CD4-positive, alpha-beta T cell treated with Interleukin-21 for 1 hour (primary cell): ENCODE data around the gene TREM1.
"Not testable (repeated sequence)": the region's sequence is repeated elsewhere in the genome, so short reads cannot be mapped to it uniquely, and the experiment has no call there.

ENCODE experiments used
- DNase-seq: peaks from one replicate; pipeline ENCODE4 v3.0.0-alpha.2; 2020

The TREM1 gene

DNA sequence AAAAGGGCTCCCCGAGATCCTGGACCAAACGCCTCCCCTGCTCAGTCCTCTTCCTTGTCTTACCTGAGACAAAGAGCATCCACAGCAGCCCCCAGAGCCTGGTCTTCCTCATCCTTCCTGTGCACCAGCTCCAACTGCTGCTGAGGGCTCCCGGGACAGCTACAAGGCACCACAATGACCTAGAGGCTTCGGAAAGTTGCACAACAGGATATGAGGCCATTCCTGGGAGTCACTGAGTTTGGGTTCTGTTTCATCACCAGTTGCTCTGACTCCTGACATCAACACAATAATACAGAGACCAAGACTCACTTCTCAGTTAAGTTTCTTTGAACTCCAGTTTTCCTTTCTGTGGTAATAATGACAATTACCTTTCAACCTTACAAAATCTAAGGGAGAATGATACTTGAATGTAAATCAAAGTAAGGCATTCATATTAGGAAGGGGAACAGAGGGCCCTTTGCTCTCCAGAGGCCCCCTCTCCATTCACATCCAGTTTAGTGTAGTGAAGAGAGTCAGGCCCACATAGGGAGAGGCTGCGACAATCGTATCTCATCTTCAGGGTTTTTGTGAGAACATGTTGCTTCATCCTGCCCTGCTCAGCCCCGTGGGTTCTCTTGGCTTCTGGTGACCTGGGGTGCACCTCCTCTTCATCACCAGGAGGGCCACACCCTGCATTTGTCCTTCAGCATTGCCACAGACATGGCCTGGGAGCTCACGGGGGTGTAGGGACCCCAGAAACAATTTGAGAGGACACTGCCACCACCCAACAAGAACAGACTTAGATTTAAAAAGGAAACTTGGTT is at the start of gene TREM1:
TREM1 (minus strand) TSS at position 139 of the 803 bp plus-strand sequence; CDS start at position 112, 27 bp downstream.
- peak; percentile 37 for DNase-seq

DNA sequence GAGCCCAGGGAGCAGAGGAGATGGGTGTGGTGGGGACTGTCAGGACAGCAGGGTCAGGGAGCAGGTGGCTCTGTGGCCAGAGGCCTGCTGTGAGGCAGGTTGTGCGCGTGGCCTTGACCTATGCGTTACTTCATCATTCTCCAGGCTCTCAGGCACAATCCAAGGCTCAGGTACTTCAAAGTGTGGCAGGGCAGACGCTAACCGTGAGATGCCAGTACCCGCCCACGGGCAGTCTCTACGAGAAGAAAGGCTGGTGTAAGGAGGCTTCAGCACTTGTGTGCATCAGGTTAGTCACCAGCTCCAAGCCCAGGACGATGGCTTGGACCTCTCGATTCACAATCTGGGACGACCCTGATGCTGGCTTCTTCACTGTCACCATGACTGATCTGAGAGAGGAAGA is 49.5 kb upstream of the TREM1 start:
- DNase-seq: no peak

DNA sequence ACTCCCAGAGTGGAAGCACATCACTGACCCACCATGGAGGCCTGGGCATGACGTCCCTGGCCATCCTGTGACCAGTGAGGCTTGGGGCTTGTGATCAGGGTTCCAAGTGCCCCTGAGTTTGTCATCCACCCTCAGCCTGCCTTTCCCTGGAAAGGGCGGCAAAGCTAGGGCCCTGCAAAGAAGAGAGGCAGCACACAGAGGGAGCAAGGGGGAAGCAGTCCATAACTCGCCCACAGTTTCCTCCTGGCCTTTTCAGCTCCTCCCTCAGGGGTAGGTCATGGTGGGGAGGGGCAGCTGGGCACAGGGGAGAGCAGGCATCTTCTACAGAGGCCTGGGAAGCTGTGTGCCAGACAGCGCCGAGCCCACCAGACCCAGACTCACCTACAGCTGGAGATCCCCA is 48.8 kb upstream of the TREM1 start, which contains the start of gene NCR2:
NCR2 (plus strand) TSS at position 313 of the 400 bp plus-strand sequence. CDS start 269 bp downstream, outside the sequence.
- no peak for DNase-seq

DNA sequence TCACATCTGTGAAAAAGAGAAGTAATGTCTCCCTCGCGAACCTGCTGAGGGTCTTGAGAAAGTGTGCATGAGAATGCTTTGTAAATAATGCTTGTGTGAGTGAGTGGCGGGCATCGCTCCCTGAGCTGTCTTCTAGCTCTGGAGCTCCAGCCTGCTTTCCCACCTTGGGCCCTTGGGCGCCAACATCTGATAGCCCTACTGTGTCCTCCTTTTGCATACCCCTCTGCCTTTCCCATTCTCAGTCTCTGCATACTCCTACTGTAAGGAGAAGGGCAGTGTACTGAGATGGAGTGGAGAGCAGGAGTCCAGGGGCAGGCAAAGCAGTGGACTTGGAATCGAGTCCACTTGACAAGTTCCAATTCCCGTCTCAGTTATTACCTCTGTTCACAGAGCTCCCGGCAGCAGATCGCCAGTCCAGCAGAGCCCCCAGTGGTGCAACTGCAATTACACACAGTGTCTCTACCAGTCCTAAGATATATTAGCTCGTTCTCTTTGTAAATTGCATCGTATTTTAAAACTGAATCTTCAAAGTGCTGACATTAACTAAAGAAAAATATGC is 48.1 kb upstream of the TREM1 start:
- no peak for DNase-seq

DNA sequence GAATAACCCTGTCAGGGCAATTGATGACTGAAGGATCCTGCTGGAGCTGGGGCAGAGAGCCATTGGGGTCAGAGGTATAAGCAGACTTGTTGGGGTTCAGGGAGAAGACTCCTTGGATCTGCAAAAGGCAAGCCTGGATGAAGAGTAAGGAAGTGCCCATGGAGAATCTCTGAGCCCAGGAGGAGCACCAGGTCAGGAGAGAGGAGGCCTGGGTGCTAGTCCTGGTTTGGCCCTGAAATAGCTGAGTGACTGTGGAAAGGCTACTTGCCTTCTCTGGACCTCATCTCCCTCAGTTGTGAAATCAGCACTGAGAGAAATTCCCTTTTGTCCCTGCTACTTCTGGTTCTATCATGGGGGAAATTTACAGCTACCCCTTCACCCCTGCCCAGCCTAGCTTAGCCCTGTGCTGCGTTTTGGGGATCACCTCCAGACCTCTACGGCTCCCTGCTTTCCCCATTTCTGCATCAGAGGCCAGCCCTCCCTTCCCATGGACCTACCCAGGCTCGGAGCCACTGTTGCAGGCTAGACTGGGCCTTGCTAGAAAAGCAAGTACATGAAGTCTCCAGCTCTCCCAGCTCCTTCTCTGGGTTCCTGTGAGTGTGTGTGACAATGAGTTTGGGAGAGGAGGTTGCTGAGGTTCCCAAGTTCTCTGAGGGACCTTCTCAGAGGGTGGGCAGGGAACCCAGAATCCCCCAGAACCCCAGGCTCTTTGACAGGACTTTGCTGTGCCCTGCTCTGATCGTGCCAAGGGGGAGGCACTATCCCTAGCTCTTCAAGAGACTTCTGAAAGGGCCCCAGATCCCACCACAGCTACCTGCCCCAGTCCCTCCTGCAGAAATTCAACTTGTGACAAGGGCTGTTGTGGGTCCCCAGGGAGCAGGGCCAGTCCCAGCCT is 46.6 kb upstream of the TREM1 start:
- no peak for DNase-seq

DNA sequence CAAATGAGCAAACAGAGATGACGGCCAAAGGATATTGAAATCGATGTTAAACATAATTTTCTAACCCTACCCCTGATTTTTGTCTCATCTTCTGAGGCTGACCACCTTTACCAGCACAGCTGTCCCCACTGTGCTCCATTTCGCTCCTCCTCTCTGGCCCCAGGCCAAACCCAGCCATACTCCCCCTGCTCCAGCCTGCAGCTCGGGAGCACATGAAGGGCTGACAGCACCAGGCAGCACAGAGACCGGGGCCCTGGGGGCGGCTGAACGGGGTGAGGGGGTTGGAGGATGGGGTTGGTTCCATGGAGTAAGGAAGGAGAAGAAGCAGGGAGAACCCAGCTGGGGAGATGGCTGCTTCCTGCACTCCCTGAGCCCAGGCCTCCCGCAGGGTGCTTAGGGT is 45.8 kb upstream of the TREM1 start:
- DNase-seq: no peak

DNA sequence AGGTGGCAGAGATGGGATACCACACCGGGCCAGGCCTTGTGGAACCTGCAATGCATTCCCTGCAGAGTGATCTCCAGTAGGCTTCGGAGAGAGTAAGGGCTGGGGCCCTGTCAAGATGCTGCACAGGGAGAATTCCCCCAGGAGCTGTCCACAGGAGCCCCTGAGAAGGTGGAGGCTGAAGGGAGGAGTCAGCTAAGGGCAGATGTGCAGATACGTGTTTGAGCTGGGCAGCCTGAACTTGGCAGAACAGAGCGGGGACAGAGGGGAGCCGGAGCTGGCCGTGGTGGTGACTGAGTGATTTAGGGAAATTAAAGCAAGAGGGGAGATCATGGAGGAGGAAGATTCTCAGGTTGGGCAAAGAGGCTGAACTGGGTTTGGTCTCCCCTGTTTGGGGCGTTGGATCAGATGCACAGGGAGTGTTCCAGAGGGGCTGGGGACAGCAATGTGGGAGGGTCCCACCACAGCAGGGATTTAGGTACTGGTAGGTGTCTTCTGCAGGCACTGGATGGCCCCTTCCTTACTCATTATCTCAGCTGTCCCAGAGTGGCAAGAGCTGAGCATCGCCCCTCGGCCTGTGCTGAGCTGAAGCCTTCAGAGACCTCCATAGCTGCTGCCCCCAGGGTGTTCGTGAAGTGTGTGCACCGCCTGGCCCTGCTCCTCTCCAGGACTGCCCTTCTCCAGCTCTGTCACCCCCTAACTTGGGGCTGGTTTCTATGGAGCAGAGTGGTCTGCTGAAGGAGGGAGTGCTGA is 45.1 kb upstream of the TREM1 start:
- no peak for DNase-seq

DNA sequence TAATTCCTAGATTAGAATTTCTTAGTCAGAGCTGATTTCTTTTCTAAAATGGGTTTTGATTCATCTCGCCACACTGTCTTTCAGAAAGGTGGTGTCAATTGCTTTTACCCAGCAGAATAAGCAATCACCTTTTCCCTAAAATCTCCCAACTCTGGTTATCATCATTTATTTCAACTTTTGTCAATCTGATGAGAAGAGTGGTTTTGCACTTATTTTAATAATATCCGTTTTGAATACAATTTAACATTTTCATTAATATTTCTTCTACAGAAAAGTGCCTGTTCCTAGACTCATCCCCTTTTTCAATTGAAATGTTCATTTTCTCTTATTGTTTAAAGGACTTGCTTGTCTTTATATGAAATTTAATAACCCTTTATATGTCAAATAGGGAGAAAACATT is 40.7 kb upstream of the TREM1 start:
- DNase-seq: no peak

DNA sequence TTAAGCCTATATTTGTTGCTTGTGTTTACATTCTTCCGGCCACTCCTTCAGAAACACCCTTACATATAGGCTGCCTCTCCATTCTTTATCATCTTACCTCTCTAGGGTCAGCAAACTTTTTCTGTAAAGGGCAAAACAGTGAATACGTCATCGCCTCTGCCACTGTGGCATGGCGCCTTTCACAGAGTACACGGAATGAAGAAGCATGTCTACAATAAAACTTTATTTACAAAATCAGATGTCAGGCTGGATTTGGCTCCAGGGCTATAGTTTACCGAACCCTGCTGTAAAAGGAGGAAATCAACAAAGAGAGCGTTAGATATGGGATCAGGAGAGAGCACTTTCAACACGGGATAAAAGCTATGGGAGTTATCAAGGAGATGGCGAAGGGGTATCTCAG is 39.6 kb upstream of the TREM1 start:
- no peak for DNase-seq

DNA sequence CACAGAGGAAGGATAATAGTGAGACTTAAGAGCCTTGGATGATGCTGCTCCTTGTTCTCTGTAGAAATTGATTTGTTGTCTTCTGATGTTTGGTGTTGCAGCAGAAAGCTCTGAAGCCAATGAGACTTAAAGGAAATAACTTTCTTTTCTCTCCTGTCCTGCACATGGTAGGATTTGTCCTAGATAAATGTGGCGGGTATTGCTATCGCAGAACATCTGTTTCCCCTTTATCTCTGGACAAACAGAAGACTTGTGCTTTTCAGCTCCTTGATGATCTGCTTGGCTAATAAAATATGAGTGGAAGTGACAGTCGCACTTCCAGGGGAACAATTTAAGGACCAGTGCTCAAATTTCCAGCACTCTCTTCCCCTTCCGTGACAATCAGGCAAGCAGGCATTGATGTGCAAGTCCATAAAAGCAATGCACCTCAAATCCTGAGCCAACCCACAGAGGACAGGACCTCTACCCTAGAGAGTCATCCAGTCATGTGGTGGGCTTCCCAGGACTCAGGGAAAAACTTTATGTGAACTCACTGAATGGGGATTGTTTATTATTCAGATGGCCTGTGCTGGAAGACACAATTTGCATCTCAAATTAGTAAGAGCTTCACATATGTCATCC is 39.1 kb upstream of the TREM1 start:
- DNase-seq: no peak

DNA sequence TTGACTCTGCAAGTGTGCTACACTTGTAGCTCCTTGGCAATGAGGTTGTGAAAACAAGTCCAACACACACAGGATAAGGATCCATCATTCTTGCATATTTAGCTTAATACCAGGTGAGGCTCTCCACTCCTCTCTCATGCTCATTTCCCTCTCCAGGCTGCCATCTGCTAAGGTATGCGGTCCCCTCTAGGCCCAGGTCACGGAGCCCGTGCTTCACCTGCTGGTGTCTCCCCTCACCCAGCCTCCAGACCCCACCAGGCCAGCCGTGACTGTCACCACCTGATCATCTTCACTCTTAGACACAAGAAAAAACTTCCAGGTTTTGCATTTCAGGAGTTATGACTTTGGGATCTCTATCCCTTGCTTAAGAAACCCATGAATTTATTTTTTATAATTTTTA is 34.7 kb upstream of the TREM1 start:
- DNase-seq: no peak

DNA sequence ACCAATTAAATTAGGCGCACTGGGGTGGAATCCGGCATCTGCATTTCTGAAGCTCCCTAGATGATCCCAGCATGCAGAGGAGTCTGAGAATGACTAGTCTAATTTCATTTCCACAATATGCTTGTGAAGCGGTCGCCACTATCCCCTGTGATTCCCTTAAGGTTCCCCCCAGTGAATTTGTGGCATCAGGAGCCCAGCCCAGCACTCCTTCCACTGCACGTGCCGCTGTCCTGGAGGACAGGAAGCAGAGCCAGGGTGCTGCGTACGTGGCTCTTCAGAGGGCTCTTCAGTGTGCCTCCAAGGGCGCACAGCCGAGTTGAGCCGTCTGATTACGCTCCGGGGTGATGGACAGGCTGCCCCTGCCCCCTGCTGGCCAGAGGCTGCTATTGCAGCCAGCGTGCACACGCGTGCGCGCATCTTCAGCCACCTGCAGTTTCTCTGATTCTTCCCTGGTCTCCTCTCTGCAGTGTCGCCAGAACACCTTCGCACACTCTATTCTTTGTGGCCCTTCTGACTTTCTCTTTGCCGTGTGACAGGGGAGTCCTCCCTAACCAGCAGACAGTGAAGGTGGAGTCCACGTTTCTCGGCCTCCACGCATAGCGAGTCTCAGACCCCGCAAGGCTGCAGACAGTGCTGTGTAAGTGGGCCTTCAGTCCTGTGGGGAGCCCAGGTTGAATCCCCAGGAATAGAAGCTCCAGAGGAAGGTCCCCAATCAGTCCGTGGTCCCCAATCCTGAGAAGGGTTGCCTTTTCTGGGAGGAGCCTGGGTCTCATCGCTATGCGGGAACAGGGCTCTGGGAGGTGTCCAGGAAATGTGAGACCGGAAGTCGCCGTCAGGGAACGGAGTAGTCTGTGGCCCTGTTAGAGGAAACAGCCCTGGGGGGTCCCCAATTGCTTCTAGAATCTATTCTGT is 32.4 kb upstream of the TREM1 start:
- peak; percentile 84 for DNase-seq

DNA sequence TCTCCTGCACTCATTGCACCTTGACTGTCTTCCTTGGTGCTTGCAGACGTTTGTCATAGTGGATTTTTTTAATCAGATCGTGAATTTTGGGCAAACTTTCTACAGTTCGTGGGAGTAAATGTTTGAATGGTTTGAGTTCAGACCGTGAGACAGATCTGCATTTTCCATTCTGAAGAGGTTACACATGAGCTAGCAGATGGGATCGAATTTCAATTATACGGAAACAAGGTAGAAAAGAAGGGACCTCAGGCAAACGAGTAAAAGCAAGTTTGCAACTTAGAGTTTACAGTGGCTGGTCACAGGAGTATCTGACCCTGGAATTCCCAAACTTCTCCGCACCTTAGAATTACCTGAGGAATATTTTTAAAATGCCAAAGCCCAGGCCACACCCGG is 31.8 kb upstream of the TREM1 start:
- DNase-seq: no peak

DNA sequence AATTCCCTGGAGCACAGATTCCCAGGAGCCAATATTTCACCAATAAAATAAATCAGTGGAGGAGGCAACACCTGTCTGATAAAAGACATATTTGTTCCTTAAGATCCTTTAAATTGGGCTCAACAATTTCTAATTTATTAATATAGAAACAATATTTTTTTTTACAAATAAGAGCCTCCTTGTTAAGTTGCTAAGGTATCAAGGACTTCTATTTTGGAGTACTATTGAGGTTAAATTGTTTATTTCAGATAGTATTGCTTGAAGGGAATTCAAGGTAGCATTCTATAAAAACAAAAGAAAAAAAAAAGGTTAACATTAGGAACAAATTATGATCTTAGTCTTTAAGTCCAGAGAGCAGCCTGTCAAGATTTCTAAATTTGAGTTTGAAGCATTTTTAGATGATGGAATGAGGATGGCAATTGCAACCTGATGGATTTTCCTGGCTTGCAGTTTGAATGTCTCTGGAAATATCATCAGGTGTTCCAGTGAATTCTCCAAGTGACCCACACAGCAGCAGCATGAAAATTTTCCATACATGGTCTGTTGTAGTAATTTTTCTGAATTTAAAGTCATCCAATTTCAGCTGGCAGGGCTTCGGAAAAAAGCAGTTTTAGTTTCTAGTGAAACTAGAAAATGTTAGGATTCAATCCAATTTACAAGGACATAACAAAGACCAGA is 29.6 kb upstream of the TREM1 start:
- no peak for DNase-seq

DNA sequence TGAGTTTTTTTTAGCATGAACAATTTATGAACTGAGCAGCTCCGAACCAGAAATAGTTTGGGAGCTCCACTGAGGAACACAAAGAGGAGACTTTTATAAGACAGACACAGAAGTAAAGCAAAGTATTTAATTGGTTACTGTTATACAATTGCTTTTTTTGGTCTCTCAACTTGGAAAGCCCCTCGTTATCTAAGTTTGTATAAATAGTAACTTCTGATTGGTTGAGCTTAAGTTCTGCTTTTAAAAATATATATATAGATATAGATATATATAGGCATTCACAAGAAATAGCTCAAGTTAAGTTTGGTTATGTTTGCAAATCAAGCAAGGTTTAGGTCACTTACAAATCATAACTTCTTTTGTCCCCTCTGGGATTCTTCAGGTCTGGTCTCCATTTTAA is 28.7 kb upstream of the TREM1 start:
- DNase-seq: no peak

DNA sequence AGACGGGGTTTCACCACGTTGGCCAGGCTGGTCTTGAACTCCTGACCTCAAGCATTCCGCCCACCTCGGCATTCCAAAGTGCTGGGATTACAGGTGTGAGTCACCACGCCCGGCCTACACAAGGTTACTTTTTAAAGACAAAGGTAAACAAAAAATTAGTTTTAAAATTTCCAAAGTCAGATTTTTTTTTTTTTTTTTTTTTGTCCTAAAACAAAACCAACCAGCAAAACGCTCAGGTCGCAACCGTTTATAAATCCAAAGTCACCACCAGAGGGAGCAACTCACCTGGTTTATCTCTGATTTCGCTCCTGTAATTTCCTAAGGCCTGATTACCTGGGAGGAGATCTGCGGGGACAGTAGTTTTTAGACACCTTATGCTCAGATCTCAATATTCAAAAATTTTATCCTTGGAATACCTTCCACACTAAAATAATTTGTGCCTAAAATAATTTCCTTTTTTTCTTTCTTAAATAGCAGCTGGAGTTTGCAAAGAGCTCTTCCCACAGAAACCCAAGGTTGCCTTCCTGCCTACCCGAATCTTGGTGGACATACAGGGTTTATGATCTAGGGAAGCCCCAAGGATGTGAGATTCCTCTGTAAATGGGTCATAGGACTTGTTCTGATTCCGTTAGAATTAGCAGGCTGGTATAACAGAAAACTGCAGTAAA is 19.8 kb upstream of the TREM1 start:
- peak; percentile 60 for DNase-seq

DNA sequence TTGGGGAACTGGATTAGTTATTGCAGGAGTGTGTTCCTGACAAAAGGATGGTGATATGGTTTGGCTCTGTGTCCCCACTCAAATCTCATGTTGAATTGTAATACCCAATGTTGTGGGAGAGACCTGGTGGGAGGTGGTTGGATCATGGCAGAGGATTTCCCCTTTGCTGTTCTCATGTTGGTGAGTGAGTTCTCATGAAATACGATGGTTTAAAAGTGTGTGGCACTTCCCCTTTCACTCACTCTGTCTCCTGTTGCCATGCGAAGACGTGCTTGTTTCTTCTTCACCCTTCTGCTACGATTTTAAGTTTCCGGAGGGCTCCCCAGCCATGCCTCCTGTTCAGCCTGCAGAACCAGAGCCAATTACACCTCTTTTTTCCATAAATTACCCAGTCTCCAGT is 16.2 kb upstream of the TREM1 start:
- no peak for DNase-seq

DNA sequence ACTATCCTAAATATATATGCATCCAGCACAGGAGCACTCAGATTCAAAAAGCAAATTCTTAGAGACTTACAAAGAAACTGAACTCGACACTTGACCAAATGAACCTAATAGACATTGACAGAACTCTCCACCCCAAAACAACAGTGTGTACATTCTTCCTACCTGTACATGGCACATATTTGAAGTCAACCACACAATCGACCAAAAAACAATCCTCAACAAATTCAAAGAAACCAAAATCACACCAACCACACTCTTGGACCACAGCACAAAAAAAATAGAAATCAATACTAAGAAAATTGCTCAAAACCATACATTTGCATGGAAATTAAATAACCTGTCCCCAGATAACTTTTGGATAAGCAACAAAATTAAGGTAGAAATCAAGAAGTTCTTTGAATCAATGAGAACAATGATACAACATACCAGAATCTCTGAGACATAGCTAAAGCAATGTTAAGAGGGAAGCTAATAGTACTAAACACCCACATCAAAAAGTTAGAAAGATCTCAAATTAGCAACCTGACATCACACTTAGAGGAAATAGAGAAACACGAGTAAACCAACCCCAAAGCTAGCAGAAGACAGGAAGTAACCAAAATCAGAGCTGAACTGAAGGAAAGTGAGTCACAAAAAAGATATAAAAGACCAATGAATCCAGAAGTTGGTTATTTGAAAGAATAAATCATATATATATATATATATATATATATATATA is 12.5 kb upstream of the TREM1 start:
- peak; percentile 71 for DNase-seq

DNA sequence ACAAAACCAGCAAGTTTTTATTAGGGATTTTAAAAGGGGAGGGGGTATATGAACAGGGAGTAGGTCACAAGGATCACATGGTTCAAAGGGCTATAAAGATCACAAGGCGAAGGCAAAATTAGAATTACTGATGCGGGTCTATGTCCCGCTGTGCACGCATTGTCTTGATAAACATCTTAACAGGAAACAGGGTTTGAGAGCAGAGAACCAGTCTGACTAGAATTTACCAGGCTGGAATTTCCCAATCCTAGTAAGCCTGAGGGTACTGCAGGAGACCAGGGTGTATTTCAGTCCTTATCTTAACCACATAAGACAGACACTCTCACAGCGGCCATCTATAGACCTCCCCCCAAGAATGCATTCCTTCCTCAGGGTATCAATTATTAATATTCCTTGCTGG is 10.8 kb upstream of the TREM1 start:
- DNase-seq: not testable (repeated sequence)
